ENCODE results near the gene GAMT.

GAMT gene

GRCh38 chr19:1385816-1386215 is 15.5 kb downstream of the GAMT start:
- no peak for DNase-seq (ENCODE audit: low read depth in 3 of 3)

DNA sequence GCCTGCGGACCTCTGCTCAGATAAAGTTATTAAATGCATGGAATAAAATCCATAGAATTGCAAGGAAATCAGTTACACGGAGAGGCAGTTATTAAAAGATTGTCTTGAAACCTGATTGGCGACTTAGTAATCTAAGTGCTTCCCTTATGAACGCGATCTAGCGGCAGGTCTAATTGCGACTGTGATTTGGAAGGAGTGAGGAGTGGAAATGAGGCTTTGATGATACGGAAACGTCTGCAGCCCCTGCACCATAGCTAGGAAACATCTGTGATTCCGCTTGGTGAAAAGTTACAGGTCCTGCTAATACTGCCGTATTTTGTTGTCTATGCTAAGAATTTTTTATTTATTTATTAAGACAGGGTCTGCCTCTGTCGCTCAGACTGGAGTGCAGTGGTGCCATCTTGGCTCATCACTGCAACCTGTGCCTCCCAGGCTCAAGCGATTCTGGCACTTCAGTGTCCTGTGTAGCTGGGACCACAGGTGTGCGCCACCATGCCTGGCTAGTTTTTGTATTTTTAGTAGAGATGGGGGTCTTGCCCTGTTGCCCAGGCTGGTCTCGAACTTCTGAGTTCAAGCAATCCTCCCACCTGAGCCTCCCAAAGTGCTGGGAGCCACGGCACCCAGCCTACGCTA is 16.7 kb downstream of the GAMT start:
- no peak for DNase-seq (ENCODE audit: low read depth in 3 of 3)

DNA sequence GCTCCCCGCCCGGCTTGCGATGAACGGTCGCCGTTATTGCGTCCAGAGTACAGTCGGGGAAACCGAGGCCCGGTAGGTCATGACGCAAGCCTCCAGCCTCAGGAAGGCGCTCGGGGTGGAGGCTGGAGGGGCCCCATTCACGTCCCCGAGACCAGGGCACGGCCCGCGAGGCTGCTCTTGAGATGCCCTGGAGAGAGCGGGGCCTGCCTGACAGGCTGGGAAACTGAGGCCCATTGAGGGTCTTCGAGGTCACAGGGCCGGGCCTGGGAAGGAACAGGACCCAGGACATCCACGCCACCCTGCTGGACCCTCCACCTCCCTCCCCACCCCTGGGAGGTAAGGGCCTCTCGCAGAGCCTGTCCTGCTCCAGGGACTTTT is 17.3 kb downstream of the GAMT start:
- no peak for DNase-seq (ENCODE audit: low read depth in 3 of 3)

- peak; percentile 85 to 93 (median 91) for DNase-seq (ENCODE audit: low read depth in 3 of 3)
These were observed 17.8 kb downstream of the GAMT start, which contains the start of gene NDUFS7 for GRCh38 chr19:1383312-1384084. NDUFS7 (plus strand) TSS chr19:1383907; CDS start chr19:1383927, 20 bp downstream.

DNA sequence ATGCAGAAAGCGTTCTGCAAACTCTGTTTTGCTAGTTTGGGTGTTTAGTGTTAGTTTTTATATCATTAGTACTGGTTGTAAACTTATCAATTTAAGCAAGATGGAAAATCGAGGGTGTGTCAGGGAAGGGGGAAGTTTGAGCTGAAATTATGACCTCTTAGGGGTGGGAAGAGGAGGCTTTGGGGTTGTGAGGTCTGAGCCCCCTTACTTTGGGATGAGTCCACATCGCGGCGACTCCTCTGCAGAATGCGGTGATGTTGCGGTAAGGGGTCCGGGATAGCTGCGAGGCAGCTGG is 18.4 kb downstream of the GAMT start:
- no peak for DNase-seq (ENCODE audit: low read depth in 3 of 3)

- DNase-seq (ENCODE audit: low read depth in 3 of 3): no peak
These were observed 19.1 kb downstream of the GAMT start for GRCh38 chr19:1382250-1382649.

DNA sequence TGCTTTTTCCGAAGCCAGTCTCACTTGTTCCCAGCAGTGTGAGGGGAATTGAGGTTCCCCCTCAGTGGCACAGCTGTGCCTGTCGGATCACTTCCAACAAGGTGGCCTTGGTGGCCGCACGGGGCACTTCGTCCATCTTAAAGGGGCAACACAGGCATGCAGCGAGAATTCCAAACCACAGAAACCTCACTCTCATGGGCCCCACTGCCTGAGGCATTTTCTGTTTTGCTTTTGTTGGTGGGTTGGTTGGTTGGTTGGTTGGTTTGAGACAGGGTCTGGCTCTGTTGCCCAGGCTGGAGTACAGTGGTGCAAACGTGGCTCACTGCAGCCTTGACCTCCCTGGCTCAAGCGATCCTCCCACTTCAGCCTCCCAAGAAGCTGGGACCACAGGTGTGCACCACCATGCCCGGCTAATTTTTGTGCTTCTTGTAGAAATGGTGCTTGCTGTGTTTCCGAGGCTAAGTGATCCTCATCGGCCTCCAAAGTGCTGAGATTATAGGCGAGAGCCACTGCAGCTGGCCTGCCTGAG is 21.3 kb downstream of the GAMT start:
- no peak for DNase-seq (ENCODE audit: low read depth in 3 of 3)

- no peak for DNase-seq (ENCODE audit: low read depth in 3 of 3)
These were observed 22.0 kb downstream of the GAMT start for GRCh38 chr19:1379126-1379905.

GRCh38 chr19:1377965-1378785 is 23.2 kb downstream of the GAMT start:
- DNase-seq (ENCODE audit: low read depth in 3 of 3): no peak

DNA sequence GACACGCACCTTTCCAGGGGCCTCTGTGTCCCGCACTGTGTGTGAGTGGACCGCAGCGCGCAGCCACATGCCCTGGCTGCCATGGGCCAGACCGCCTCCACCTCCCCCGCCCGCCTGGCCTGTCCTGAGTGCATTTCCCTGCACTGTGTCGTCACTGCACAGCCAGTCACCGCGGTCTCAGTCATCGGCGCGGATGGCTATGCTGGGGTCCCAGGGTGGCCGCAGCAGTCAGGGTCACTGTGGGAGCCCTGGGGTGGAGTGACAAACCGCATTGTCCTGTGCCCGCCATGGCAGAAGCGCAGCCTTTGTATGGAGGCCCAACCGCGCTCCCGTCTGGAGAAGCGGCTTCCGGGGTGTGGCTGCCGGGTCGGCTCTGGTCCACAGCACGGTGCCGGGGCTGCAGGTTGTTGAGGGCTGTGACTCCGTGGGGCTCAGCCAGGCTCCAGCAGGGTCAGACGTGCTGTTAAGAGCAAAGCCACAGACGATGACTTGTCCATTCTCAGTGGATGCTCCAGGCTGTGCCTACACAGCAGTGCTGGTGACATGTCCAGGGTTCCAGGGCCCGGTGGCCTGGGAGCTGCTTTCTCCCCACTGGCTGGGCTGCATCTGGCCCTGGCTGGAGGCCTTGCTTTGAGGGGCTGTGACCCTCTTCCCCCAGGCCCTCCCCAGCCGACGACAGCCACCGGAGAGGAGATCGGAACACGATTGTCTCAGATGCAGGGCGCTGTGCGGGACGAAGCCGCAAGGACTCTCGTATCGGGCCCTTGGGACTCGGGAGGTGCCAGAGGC is 24.0 kb downstream of the GAMT start:
- DNase-seq (ENCODE audit: low read depth in 3 of 3): no peak

DNA sequence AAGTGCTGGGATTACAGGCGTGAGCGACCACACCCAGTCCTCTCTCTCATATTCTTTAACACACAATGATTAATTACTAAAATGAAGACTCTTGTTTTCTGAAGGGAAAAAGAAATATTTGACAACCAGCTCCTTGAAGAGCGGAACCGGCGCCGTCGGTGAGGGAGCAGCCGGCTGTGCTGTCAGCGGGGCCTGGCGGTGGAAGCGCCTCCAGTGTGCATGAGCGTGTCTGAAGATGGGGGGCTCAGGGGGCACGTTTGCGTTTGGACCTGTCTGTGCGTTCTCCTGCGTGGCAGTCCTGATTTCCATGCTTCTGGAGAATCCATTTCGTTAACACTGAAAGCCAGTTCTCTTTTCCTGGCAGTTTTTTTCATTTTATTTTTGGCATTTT is 24.9 kb downstream of the GAMT start:
- DNase-seq (ENCODE audit: low read depth in 3 of 3): no peak

- no peak for DNase-seq (ENCODE audit: low read depth in 3 of 3)
These were observed 27.1 kb downstream of the GAMT start for GRCh38 chr19:1374250-1374577.

GRCh38 chr19:1373534-1374249 is 27.6 kb downstream of the GAMT start:
- DNase-seq (ENCODE audit: low read depth in 3 of 3): no peak

DNA sequence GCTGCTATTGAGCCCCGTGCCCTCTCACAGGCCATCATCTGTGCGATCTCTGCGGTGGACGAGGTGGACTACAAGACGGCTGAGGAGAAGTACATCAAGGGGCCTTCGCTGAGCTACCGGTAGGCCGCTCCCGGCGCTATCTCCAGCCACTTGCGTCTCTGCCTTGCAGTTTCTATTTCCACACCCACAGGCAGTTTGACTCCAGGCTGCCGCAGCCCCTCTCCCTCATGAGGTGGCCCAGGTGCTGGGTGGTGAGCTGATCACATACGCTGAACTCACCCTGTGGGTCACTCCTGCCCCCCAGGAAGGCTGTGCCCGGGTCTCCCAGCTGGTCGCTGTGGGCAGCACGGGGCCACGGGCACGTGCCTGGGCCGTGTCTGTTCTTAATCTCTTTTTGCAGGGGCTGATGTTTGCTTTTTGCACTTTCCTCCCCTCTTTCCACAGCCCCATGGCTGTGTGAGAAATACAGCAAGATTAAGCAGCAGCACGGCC is 28.3 kb downstream of the GAMT start:
- no peak for DNase-seq (ENCODE audit: low read depth in 3 of 3)

DNA sequence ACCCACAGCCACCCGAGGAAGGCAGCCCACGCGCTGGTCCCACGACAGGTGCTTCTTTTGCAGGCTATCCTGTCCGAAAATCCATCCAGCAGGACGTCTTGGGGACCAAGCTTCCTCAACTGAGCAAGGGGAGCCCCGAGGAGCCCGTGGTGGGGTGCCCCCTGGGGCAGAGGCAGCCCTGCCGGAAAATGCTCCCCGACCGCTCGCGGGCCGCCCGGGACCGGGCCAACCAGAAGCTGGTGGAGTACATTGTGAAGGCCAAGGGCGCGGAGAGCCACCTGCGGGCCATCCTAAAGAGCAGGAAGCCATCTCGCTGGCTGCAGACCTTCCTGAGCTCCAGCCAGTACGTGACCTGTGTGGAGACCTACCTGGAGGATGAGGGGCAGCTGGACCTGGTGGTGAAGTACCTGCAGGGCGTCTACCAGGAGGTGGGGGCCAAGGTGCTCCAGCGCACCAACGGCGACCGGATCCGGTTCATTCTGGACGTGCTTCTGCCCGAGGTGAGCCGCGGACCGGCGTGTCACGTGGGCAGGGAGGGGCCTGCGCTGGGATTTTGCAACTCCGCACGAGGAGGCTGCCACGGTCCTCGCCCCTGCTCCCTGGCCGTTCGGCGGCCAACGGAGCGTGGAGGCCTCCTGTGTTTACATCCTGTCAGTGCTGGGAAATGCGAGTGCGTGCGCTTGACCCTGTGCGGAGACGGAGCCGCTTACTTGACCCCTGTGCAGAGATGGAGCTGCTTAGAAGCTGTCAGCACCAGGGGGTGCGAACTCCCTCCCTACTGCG is 30.6 kb downstream of the GAMT start:
- no peak for DNase-seq (ENCODE audit: low read depth in 3 of 3)

GRCh38 chr19:1369214-1369805 is 32.0 kb downstream of the GAMT start:
- DNase-seq (ENCODE audit: low read depth in 3 of 3): no peak

GRCh38 chr19:1366899-1367870 is 34.2 kb downstream of the GAMT start:
- no peak for DNase-seq (ENCODE audit: low read depth in 3 of 3)

GRCh38 chr19:1366296-1366695 is 35.0 kb downstream of the GAMT start:
- DNase-seq (ENCODE audit: low read depth in 3 of 3): no peak
